Ovary (tissue), 9 donors: Measurements from ENCODE around the gene POLR2J. TPM values are rescaled to one million over a fixed set of nuclear protein-coding genes. Genes with fewer than 3 reads are reported as not detected.

ENCODE experiments used
- DNase-seq, 5 donors: peaks; one replicate each; pipeline ENCODE4 v3.0.0-alpha.2; 2019 to 2020
- H3K27ac ChIP-seq, 2 donors: fragments of 200-600 bp; one replicate each; pipeline versions ENCODE4 v1.5.1 to v1.8.0; 2019 to 2022
- H3K27me3 ChIP-seq: fragments of 200-600 bp; one replicate; pipeline ENCODE4 v1.8.0; 2022
- H3K36me3 ChIP-seq: fragments of 200-600 bp; sonication (generic); one replicate; pipeline ENCODE4 v1.5.1; 2019
- H3K4me1 ChIP-seq: one replicate; pipeline ENCODE4 v1.8.1; 2013; ENCODE audit warnings: mild to moderate bottlenecking, moderate library complexity; ENCODE audit not compliant: insufficient read depth
- H3K4me3 ChIP-seq: fragments of 200-600 bp; sonication (generic); one replicate; pipeline ENCODE4 v1.5.1; 2017
- H3K9me3 ChIP-seq, 2 donors: fragments of 200-600 bp in 1 of 2; sonication (generic) in 1 of 2; one replicate each; pipeline versions ENCODE4 v1.5.1 to v1.8.1; 2013 to 2019; ENCODE audit warnings: mild to moderate bottlenecking in 1 of 2, moderate library complexity in 1 of 2
- EP300 ChIP-seq: sonication (generic); formaldehyde crosslinking; IDR thresholded peaks from one replicate; pipeline ENCODE4 v1.6.1; 2017; ENCODE audit warnings: antibody characterized with exemption
- POLR2A ChIP-seq: fragments of 450-650 bp; IDR thresholded peaks from one replicate; pipeline ENCODE4 v1.6.1; 2017; ENCODE audit warnings: antibody characterized with exemption, mild to moderate bottlenecking, moderate library complexity
- WGBS, 3 donors: extraction: QIAGEN DNeasy Blood & Tissue Kit in 1 of 3; methylation state at CpG; one replicate each; pipeline versions ENCODE4 v1.1.5 to v1.1.7; 2013 to 2017; 5-methylcytosine and 5-hydroxymethylcytosine counted together
- intact Hi-C, 4 donors: fragments of 100-400 bp; cut with DNase I; formaldehyde crosslinking; loops; one replicate each; pipeline versions ENCODE4 v1.11.0 to v1.15.1; 2022 to 2023
- microRNA-seq, 3 donors: library from miRNA; unstranded; fragments of <30 nt; microRNA quantifications; one replicate each; pipeline versions ENCODE4 to v1.2.0, GENCODE V29; 2019 to 2020
- polyA plus RNA-seq, 2 donors: library from polyadenylated mRNA; stranded (reverse); fragments of 200-250 nt in 1 of 2; fragments of 350-450 nt in 1 of 2; fragmentation: Illumina TruSeq in 1 of 2; extraction: RNeasy Lipid Tissue Mini Kit (QIAGEN cat#74804) in 1 of 2; gene quantifications; one replicate each; pipeline ENCODE4 v1.2.3, GENCODE V29; 2013 to 2014
- total RNA-seq, 7 donors: library from RNA; depleted of rRNA in 2 of 7; stranded (reverse); fragments of >200 nt in 2 of 7; fragmentation: NEBNext Ultra II Directional in 3 of 7; extraction: Animal tissue kit (Norgen Biotek cat#: 25700) in 3 of 7; gene quantifications; one replicate each; pipeline versions ENCODE4 v1.1.0 to v1.2.4, GENCODE V29; 2016 to 2023
- TF ChIP-seq, protein P1 (sequence below), 3 donors: fragments of 450-650 bp in 2 of 3; fragments of 200-600 bp in 1 of 3; IDR thresholded peaks; one replicate each; pipeline versions ENCODE4 v1.5.1 to v1.8.0; 2016 to 2022; ENCODE audit warnings: antibody characterized with exemption in 3 of 3, mild to moderate bottlenecking in 1 of 3
- donor health status: DM: no; HTN: no; CAD: no; lungs with moderate emphysema.
- donor health status: DM: no; HTN: no; CAD: no.
- donor health status: Bipolar disorder and iron deficiency.
- donor health status: DM: yes; HTN: yes; CAD: no.
- donor health status: DM: no; HTN: no; CAD: no.
- donor health status: DM: yes; HTN: yes; CAD: no.

Gene POLR2J
- total and polyA plus RNA-seq, 9 donors, result 17.7 to 77.1 (median 41.9) TPM

DNA sequence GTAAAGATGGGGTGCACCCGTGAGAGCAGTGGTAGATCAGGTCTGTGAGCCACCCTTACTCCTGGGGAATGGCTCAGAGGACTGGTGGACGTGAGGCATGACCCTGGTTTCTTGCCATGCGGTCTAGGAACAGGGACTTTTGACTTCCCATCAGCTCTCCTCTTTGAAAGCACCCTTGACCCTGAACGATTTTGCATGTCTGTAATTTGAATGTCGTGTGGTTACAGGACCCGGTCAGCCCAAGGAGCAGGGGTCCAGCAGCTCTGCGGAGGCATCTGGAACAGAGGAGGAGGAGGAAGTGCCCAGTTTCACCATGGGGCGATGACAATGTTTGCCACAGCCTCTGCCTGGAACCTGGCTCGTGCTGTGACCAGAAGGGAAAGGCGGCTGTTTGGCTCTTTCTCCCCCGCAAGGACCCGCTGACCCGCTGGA lies 53.9 kb downstream of the POLR2J start:
- no peaks in the 10 kb centered on the region for H3K4me1 ChIP-seq
- WGBS, 3 donors, result 80 to 91% (median 90%) methylated on average over 13 of the region's 13 CpGs
- no peak for DNase-seq
- no peak overlapping the region for H3K4me3 ChIP-seq
- intact Hi-C loops, result no loop called here
- H3K9me3 ChIP-seq, result no peaks in the 10 kb centered on the region
- H3K27ac ChIP-seq, result no peak overlapping the region
- TF ChIP-seq EP300 (no peak), POLR2A (no peak)
- TF ChIP-seq, protein P1, sequence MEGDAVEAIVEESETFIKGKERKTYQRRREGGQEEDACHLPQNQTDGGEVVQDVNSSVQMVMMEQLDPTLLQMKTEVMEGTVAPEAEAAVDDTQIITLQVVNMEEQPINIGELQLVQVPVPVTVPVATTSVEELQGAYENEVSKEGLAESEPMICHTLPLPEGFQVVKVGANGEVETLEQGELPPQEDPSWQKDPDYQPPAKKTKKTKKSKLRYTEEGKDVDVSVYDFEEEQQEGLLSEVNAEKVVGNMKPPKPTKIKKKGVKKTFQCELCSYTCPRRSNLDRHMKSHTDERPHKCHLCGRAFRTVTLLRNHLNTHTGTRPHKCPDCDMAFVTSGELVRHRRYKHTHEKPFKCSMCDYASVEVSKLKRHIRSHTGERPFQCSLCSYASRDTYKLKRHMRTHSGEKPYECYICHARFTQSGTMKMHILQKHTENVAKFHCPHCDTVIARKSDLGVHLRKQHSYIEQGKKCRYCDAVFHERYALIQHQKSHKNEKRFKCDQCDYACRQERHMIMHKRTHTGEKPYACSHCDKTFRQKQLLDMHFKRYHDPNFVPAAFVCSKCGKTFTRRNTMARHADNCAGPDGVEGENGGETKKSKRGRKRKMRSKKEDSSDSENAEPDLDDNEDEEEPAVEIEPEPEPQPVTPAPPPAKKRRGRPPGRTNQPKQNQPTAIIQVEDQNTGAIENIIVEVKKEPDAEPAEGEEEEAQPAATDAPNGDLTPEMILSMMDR (IDR thresholded peaks at IDR 0.05), result no peak
- H3K36me3 ChIP-seq, result no peaks in the 10 kb centered on the region
- no peaks in the 10 kb centered on the region for H3K27me3 ChIP-seq

DNA sequence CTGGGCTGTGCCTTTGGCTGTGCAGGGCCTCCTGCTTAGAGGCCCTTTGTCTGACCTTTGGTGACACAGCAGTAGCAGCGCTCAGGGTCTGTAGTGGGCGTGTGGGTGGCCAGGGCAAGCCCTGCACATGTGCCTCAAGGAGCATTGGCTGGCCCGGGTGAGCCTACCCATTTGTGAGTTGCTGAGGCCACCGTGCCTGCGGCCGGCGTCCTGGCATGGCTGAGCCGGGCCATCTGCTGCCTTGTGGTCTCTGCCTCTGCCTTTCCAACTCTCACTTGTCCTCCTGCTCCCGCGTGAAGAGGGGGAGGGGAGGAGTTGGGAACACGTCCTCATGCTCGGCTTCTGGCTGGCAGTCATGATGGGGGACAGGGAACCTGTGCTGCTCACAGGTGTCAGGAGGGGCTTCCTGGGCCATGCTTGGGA lies 54.6 kb downstream of the POLR2J start:
- DNase-seq, result no peak
- intact Hi-C loops, result no loop called here
- WGBS, 3 donors, result 61 to 71% (median 67%) methylated on average over 9 to 12 of the region's 12 CpGs
- no peaks in the 10 kb centered on the region for H3K9me3 ChIP-seq
- H3K4me3 ChIP-seq, result no peak overlapping the region
- H3K27ac ChIP-seq, result no peak overlapping the region
- no peaks in the 10 kb centered on the region for H3K4me1 ChIP-seq
- H3K27me3 ChIP-seq, result no peaks in the 10 kb centered on the region
- no peaks in the 10 kb centered on the region for H3K36me3 ChIP-seq
- TF ChIP-seq, protein P1 (IDR thresholded peaks at IDR 0.05), result no peak
- TF ChIP-seq POLR2A, result no peak
- no peak for TF ChIP-seq EP300

Small RNA genes within 50 kb of the gene (microRNA-seq; reads per million reads assigned to microRNA genes)
- 0 to 0.18 (median 0) reads per million in 3 donors for gene MIR4467
- 1.2 to 2.4 (median 1.9) reads per million in 3 donors for gene MIR5090

Other genes starting within 250 kb of the POLR2J start
- 1 to 10 TPM; 3.9 to 8.9 (median 5.0) TPM for gene SH2B2, start 192.1 kb downstream of the POLR2J start, total RNA-seq
- 1 to 10 TPM; 1.4 to 2.0 TPM for gene SH2B2, start 192.1 kb downstream of the POLR2J start, polyA plus RNA-seq
- not detected for gene SPDYE6, start 122.5 kb downstream of the POLR2J start, total RNA-seq
- gene SPDYE6, start 122.5 kb downstream of the POLR2J start, polyA plus RNA-seq, result not detected
- 10 to 100 TPM; 17.4 to 28.8 (median 23.9) TPM for gene PRKRIP1, start 82.6 kb downstream of the POLR2J start, total RNA-seq
- 10 to 100 TPM; 23.4 to 26.9 TPM for gene PRKRIP1, start 82.6 kb downstream of the POLR2J start, polyA plus RNA-seq
- gene ORAI2, start 45.3 kb downstream of the POLR2J start, total RNA-seq, result 10 to 100 TPM in 6 of 7 donors, 1 to 10 TPM in 1; 6.4 to 18.9 (median 16.3) TPM
- gene ORAI2, start 45.3 kb downstream of the POLR2J start, polyA plus RNA-seq, result 10 to 100 TPM in 1 of 2 donors, 1 to 10 TPM in 1; 3.2 to 10.0 TPM
- 10 to 100 TPM in 5 of 7 donors, 1 to 10 TPM in 2; 9.8 to 15.5 (median 12.2) TPM for gene ALKBH4, start 14.1 kb downstream of the POLR2J start, total RNA-seq
- 10 to 100 TPM in 1 of 2 donors, 1 to 10 TPM in 1; 6.2 to 11.9 TPM for gene ALKBH4, start 14.1 kb downstream of the POLR2J start, polyA plus RNA-seq
- 10 to 100 TPM; 10.7 to 26.2 (median 14.6) TPM for gene LRWD1, start 13.9 kb downstream of the POLR2J start, total RNA-seq
- gene LRWD1, start 13.9 kb downstream of the POLR2J start, polyA plus RNA-seq, result 10 to 100 TPM in 1 of 2 donors, 1 to 10 TPM in 1; 3.4 to 12.6 TPM
- 10 to 100 TPM in 4 of 7 donors, 1 to 10 TPM in 3; 5.3 to 36.2 (median 12.6) TPM for gene RASA4B, start 38.9 kb upstream of the POLR2J start, total RNA-seq
- gene RASA4B, start 38.9 kb upstream of the POLR2J start, polyA plus RNA-seq, result 10 to 100 TPM in 1 of 2 donors, 1 to 10 TPM in 1; 2.1 to 21.1 TPM
- 10 to 100 TPM in 4 of 7 donors, 1 to 10 TPM in 3; 3.4 to 16.7 (median 12.2) TPM for gene UPK3BL2, start 64.8 kb upstream of the POLR2J start, total RNA-seq
- gene UPK3BL2, start 64.8 kb upstream of the POLR2J start, polyA plus RNA-seq, result 1 to 10 TPM in 1 of 2 donors, not detected in 1; 8.5 TPM
- gene SPDYE2, start 72.3 kb upstream of the POLR2J start, total RNA-seq, result under 1 TPM in 4 of 7 donors, not detected in 3; 0.20 to 0.47 (median 0.44) TPM
- under 1 TPM in 1 of 2 donors, not detected in 1; 0.21 TPM for gene SPDYE2, start 72.3 kb upstream of the POLR2J start, polyA plus RNA-seq
- 10 to 100 TPM in 6 of 7 donors, 1 to 10 TPM in 1; 4.5 to 29.5 (median 18.0) TPM for gene POLR2J3, start 93.7 kb upstream of the POLR2J start, total RNA-seq
- gene POLR2J3, start 93.7 kb upstream of the POLR2J start, polyA plus RNA-seq, result 100 to 1,000 TPM in 1 of 2 donors, 10 to 100 TPM in 1; 95.6 to 209 TPM
- 10 to 100 TPM; 24.7 to 99.3 (median 51.2) TPM for gene RASA4, start 137.8 kb upstream of the POLR2J start, total RNA-seq
- gene RASA4, start 137.8 kb upstream of the POLR2J start, polyA plus RNA-seq, result 10 to 100 TPM; 10.1 to 58.1 TPM
- gene UPK3BL1, start 163.9 kb upstream of the POLR2J start, total RNA-seq, result 10 to 100 TPM in 6 of 7 donors, 1 to 10 TPM in 1; 7.3 to 52.7 (median 18.1) TPM
- gene UPK3BL1, start 163.9 kb upstream of the POLR2J start, polyA plus RNA-seq, result 10 to 100 TPM in 1 of 2 donors, 1 to 10 TPM in 1; 8.3 to 44.1 TPM
- not detected for gene SPDYE2B, start 171.4 kb upstream of the POLR2J start, total RNA-seq
- not detected for gene SPDYE2B, start 171.4 kb upstream of the POLR2J start, polyA plus RNA-seq
- 1 to 10 TPM in 6 of 7 donors, under 1 TPM in 1; 0.46 to 8.7 (median 5.7) TPM for gene POLR2J2, start 192.7 kb upstream of the POLR2J start, total RNA-seq
- 1 to 10 TPM; 2.0 to 3.1 TPM for gene POLR2J2, start 192.7 kb upstream of the POLR2J start, polyA plus RNA-seq